ENCODE measurements around the gene PLXNA4.

PLXNA4 gene

GRCh38 chr7:132249256-132249971 lies 326.9 kb downstream of the PLXNA4 start:
- no peaks in the 10 kb centered on the region for H3K9me2 ChIP-seq (replicated peaks; ENCODE audit: control insufficient read depth, low read length)
- TF ChIP-seq EZH2phosphoT487 (IDR thresholded peaks at IDR 0.05; ENCODE audit: borderline replicate concordance, low read length) = no peak
- TF ChIP-seq, protein P1, sequence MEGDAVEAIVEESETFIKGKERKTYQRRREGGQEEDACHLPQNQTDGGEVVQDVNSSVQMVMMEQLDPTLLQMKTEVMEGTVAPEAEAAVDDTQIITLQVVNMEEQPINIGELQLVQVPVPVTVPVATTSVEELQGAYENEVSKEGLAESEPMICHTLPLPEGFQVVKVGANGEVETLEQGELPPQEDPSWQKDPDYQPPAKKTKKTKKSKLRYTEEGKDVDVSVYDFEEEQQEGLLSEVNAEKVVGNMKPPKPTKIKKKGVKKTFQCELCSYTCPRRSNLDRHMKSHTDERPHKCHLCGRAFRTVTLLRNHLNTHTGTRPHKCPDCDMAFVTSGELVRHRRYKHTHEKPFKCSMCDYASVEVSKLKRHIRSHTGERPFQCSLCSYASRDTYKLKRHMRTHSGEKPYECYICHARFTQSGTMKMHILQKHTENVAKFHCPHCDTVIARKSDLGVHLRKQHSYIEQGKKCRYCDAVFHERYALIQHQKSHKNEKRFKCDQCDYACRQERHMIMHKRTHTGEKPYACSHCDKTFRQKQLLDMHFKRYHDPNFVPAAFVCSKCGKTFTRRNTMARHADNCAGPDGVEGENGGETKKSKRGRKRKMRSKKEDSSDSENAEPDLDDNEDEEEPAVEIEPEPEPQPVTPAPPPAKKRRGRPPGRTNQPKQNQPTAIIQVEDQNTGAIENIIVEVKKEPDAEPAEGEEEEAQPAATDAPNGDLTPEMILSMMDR (IDR thresholded peaks at IDR 0.05; ENCODE audit: low read depth, low read length, poor library complexity, severe bottlenecking) = no peak
- H3K27me3 ChIP-seq (ENCODE audit: control insufficient read depth, low read length) = no peaks in the 10 kb centered on the region
- H3F3A ChIP-seq (ENCODE audit: control insufficient read depth, insufficient read depth) = no peaks in the 10 kb centered on the region
- no peak overlapping the region for H3K4me2 ChIP-seq (ENCODE audit: low read length)
- no peaks in the 10 kb centered on the region for H3K36me3 ChIP-seq (ENCODE audit: control insufficient read depth, low read length)
- H3K79me2 ChIP-seq (ENCODE audit: control insufficient read depth, low read length) = no peaks in the 10 kb centered on the region
- no peaks in the 10 kb centered on the region for H4K20me1 ChIP-seq (ENCODE audit: control insufficient read depth, insufficient read depth, low read depth, low read length)
- H3K9me3 ChIP-seq (ENCODE audit: control insufficient read depth, insufficient read depth, low read length) = 0 out of 2 replicates have a peak, but pooled peaks cover 5% of the 10 kb centered on the region
- H3K27ac ChIP-seq (ENCODE audit: low read depth, low read length) = no peak overlapping the region
- H3K4me1 ChIP-seq (ENCODE audit: control insufficient read depth, low read length) = no peaks in the 10 kb centered on the region
- no peak overlapping the region for H3K4me3 ChIP-seq (ENCODE audit: low read length)

DNA sequence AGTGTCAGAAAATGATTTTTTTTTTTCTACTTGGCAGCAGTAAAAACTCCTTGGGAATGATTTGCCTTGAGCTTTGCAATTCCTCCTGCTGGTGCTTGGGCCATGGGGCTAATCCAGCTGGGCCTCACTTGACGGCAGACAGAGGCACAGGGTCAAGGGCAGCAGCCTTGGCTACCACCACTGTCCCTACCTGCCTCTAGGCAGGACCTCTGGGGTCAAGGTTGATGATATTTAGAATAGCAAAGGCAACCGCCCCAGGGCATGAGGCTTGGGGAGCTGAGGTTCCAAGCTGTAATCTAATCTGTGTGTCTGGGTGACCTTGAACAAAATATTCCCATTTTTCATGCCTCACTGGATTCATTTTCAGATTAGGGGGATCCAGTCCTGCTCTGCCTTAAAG lies 327.4 kb downstream of the PLXNA4 start:
- Histone ChIP-seq H3K9me3 (ENCODE audit: control insufficient read depth, insufficient read depth, low read length) (0 out of 2 replicates have a peak, but pooled peaks cover 5% of the 10 kb centered on the region), H3K9me2 (replicated peaks; ENCODE audit: control insufficient read depth, low read length) (no peaks in the 10 kb centered on the region), H3K79me2 (ENCODE audit: control insufficient read depth, low read length) (no peaks in the 10 kb centered on the region), H3K27me3 (ENCODE audit: control insufficient read depth, low read length) (no peaks in the 10 kb centered on the region), H3K4me1 (ENCODE audit: control insufficient read depth, low read length) (no peaks in the 10 kb centered on the region), H3K4me3 (ENCODE audit: low read length) (no peak overlapping the region), H3K36me3 (ENCODE audit: control insufficient read depth, low read length) (no peaks in the 10 kb centered on the region), H3F3A (ENCODE audit: control insufficient read depth, insufficient read depth) (no peaks in the 10 kb centered on the region), H4K20me1 (ENCODE audit: control insufficient read depth, insufficient read depth, low read depth, low read length) (no peaks in the 10 kb centered on the region), H3K27ac (ENCODE audit: low read depth, low read length) (no peak overlapping the region), H3K4me2 (ENCODE audit: low read length) (no peak overlapping the region)
- TF ChIP-seq, protein P1 (IDR thresholded peaks at IDR 0.05; ENCODE audit: low read depth, low read length, poor library complexity, severe bottlenecking) = no peak
- no peak for TF ChIP-seq EZH2phosphoT487 (IDR thresholded peaks at IDR 0.05; ENCODE audit: borderline replicate concordance, low read length)

DNA sequence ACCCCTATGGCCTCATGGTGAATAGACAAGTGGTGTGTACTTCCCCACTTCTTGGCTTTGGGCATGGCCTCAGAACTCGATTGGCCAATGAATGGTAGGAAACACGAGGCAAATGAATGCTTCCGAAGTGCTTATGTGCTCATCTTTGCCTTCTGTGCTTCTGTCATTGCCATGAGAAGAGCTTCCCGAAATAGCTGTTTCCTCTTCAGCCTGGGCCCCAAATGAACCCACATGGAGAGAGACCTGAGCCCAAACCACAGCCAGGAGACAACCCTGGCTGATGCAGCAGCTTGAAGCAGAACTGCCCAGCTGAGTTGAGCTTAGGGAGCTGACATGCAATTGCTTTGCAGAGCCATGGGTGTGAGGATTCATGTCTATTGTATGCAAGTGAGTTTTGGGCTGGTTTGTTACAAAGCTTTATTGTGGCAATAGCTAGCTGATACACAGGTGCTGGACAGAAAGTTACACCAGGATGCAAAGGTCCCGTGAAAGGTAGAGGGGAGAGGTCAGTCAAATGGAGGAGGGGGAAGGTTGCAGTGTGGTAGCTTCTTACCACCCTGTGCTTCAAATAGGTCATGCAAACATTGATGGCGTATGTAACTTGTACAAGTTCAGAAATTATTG lies 328.2 kb downstream of the PLXNA4 start:
- Histone ChIP-seq H3F3A (ENCODE audit: control insufficient read depth, insufficient read depth) (no peaks in the 10 kb centered on the region), H3K36me3 (ENCODE audit: control insufficient read depth, low read length) (no peaks in the 10 kb centered on the region), H3K79me2 (ENCODE audit: control insufficient read depth, low read length) (no peaks in the 10 kb centered on the region), H3K9me2 (replicated peaks; ENCODE audit: control insufficient read depth, low read length) (no peaks in the 10 kb centered on the region), H3K4me3 (ENCODE audit: low read length) (no peak overlapping the region), H4K20me1 (ENCODE audit: control insufficient read depth, insufficient read depth, low read depth, low read length) (no peaks in the 10 kb centered on the region), H3K4me2 (ENCODE audit: low read length) (no peak overlapping the region), H3K27me3 (ENCODE audit: control insufficient read depth, low read length) (no peaks in the 10 kb centered on the region), H3K4me1 (ENCODE audit: control insufficient read depth, low read length) (no peaks in the 10 kb centered on the region), H3K9me3 (ENCODE audit: control insufficient read depth, insufficient read depth, low read length) (0 out of 2 replicates have a peak, but pooled peaks cover 5% of the 10 kb centered on the region), H3K27ac (ENCODE audit: low read depth, low read length) (no peak overlapping the region)
- TF ChIP-seq EZH2phosphoT487 (IDR thresholded peaks at IDR 0.05; ENCODE audit: borderline replicate concordance, low read length) = no peak
- TF ChIP-seq, protein P1 (IDR thresholded peaks at IDR 0.05; ENCODE audit: low read depth, low read length, poor library complexity, severe bottlenecking) = no peak

Measured in DOHH2 (cell line).